Brain microvascular endothelial cell (primary cell): ENCODE results near the gene IL12RB2.

Experiments
- DNase-seq: peaks from one replicate; pipeline ENCODE4 v3.0.0-alpha.2; 2020
- H3K27ac ChIP-seq: fragments of 250-450 bp; sonication (Bioruptor Pico); 2 replicates; pipeline ENCODE4 v1.5.1; 2020; ENCODE audit warnings: mild to moderate bottlenecking, moderate library complexity
- H3K27me3 ChIP-seq: fragments of 250-450 bp; sonication (Bioruptor Pico); replicated peaks from 2 replicates; pipeline ENCODE4 v1.5.1; 2020; ENCODE audit warnings: mild to moderate bottlenecking
- H3K36me3 ChIP-seq: fragments of 250-450 bp; sonication (Bioruptor Pico); replicated peaks from 2 replicates; pipeline ENCODE4 v1.5.1; 2020; ENCODE audit warnings: mild to moderate bottlenecking
- H3K4me3 ChIP-seq: 2 replicates; pipeline ENCODE4 v1.5.1; 2011; ENCODE audit warnings: low read depth, mild to moderate bottlenecking, control low read depth, low read length, moderate library complexity
- in situ Hi-C: cut with HindIII; loops from 2 replicates; pipeline ENCODE4 v1.10.0; 2017; ENCODE audit warnings: low sequenced_read_pairs, low pct_ligation_motif_present
- TF ChIP-seq, protein P1 (sequence below): IDR thresholded peaks from 2 replicates; pipeline ENCODE4 v1.5.1; 2011; ENCODE audit warnings: low read depth, mild to moderate bottlenecking, moderate library complexity, low read length, control low read depth, inconsistent platforms; ENCODE audit errors: missing control alignments

Gene IL12RB2

GRCh38 chr1:67300561-67300960, 7.1 kb upstream of the IL12RB2 start:
- no peaks in the 10 kb centered on the region for H3K27me3 ChIP-seq
- in situ Hi-C loops = no loop called here
- H3K4me3 ChIP-seq = no peak overlapping the region
- TF ChIP-seq, protein P1, sequence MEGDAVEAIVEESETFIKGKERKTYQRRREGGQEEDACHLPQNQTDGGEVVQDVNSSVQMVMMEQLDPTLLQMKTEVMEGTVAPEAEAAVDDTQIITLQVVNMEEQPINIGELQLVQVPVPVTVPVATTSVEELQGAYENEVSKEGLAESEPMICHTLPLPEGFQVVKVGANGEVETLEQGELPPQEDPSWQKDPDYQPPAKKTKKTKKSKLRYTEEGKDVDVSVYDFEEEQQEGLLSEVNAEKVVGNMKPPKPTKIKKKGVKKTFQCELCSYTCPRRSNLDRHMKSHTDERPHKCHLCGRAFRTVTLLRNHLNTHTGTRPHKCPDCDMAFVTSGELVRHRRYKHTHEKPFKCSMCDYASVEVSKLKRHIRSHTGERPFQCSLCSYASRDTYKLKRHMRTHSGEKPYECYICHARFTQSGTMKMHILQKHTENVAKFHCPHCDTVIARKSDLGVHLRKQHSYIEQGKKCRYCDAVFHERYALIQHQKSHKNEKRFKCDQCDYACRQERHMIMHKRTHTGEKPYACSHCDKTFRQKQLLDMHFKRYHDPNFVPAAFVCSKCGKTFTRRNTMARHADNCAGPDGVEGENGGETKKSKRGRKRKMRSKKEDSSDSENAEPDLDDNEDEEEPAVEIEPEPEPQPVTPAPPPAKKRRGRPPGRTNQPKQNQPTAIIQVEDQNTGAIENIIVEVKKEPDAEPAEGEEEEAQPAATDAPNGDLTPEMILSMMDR = no peak
- H3K27ac ChIP-seq = no peak overlapping the region
- DNase-seq = no peak
- no peaks in the 10 kb centered on the region for H3K36me3 ChIP-seq

DNA sequence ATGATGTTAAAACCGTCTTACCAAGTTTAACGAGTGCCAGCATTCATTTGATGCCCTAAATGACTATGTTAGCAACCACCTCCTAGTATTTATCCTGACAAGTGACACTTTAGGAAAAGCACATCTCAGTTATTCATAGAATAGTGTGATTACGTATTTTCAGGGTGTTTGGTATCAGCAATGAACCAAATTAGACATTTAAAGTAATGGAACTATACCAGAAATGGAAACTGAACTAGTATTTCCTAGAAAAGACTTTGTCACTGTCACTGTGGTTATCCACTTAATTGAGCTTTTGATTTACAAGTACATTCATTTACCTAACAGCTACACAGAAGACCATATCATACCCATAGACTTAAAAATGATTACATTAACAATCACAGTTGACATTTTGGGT, 3.6 kb upstream of the IL12RB2 start:
- Histone ChIP-seq H3K4me3 (no peak overlapping the region), H3K36me3 (no peaks in the 10 kb centered on the region), H3K27me3 (peaks cover 5% of the 10 kb centered on the region), H3K27ac (no peak overlapping the region)
- TF ChIP-seq, protein P1 = no peak
- no peak for DNase-seq
- in situ Hi-C loops = no loop called here

GRCh38 chr1:67306547-67306946, 1.1 kb upstream of the IL12RB2 start:
- Histone ChIP-seq H3K4me3 (no peak overlapping the region), H3K27me3 (peaks cover 5% of the 10 kb centered on the region), H3K27ac (no peak overlapping the region), H3K36me3 (no peaks in the 10 kb centered on the region)
- no peak for DNase-seq
- in situ Hi-C loops = no loop called here
- TF ChIP-seq, protein P1 = no peak

DNA sequence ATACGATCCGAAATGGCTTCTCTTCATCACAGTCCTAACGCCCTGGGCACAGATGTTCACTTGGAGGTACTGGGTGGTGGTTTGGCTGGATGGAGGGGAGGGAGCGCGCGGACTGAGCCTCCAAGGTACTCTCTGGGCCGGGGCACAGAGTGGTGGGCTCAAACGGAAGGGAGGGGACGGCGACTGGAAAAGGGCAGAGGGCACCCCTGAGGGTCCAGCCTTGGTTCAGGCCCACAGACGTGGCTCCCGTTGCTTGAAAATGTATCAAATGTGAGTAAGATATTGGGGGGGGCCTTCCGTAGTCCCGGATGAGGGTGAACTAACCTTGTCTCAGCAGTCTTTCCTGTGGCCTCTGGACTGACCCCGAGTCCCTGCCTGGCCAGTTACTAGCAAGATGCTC, 463 bp downstream of the IL12RB2 start:
- in situ Hi-C loops = no loop called here
- DNase-seq = no peak
- Histone ChIP-seq H3K27me3 (peaks cover 5% of the 10 kb centered on the region), H3K27ac (no peak overlapping the region), H3K4me3 (no peak overlapping the region), H3K36me3 (no peaks in the 10 kb centered on the region)
- TF ChIP-seq, protein P1 = no peak

- Histone ChIP-seq H3K27ac (no peak overlapping the region), H3K27me3 (peaks cover 3% of the 10 kb centered on the region), H3K4me3 (no peak overlapping the region), H3K36me3 (no peaks in the 10 kb centered on the region)
- in situ Hi-C loops = no loop called here
- TF ChIP-seq, protein P1 = no peak
- DNase-seq = no peak
Observed at GRCh38 chr1:67312615-67313014, 4.9 kb downstream of the IL12RB2 start.

GRCh38 chr1:67313934-67314671, 6.4 kb downstream of the IL12RB2 start:
- H3K36me3 ChIP-seq = no peaks in the 10 kb centered on the region
- H3K27ac ChIP-seq = no peak overlapping the region
- H3K27me3 ChIP-seq = no peaks in the 10 kb centered on the region
- TF ChIP-seq, protein P1 = no peak
- H3K4me3 ChIP-seq = no peak overlapping the region
- no peak for DNase-seq
- in situ Hi-C loops = no loop called here
